ENCODE results near the gene MPRIP.

MPRIP gene

GRCh38 chr17:17176341-17176740, 134.1 kb downstream of the MPRIP start:
- H3K27ac ChIP-seq = no peak overlapping the region
- no peak for TF ChIP-seq CTCF (conservative IDR thresholded peaks at IDR 0.05)

- no peak for TF ChIP-seq CTCF (conservative IDR thresholded peaks at IDR 0.05)
- H3K27ac ChIP-seq = no peak overlapping the region
These were observed 134.9 kb downstream of the MPRIP start for GRCh38 chr17:17177176-17177575.

- peak overlapping the region; percentile 16; the same call in 1 of the 2 replicates for H3K27ac ChIP-seq
- TF ChIP-seq CTCF (conservative IDR thresholded peaks at IDR 0.05) = no peak
These were observed 137.1 kb downstream of the MPRIP start for GRCh38 chr17:17179371-17179827.

GRCh38 chr17:17180141-17180603, 137.9 kb downstream of the MPRIP start:
- TF ChIP-seq CTCF (conservative IDR thresholded peaks at IDR 0.05) = no peak
- H3K27ac ChIP-seq = peak overlapping the region; percentile 16; the same call in 1 of the 2 replicates

- H3K27ac ChIP-seq = peak overlapping the region; percentile 63
- TF ChIP-seq CTCF (conservative IDR thresholded peaks at IDR 0.05) = no peak
These were observed 138.7 kb downstream of the MPRIP start for GRCh38 chr17:17180741-17181525.

DNA sequence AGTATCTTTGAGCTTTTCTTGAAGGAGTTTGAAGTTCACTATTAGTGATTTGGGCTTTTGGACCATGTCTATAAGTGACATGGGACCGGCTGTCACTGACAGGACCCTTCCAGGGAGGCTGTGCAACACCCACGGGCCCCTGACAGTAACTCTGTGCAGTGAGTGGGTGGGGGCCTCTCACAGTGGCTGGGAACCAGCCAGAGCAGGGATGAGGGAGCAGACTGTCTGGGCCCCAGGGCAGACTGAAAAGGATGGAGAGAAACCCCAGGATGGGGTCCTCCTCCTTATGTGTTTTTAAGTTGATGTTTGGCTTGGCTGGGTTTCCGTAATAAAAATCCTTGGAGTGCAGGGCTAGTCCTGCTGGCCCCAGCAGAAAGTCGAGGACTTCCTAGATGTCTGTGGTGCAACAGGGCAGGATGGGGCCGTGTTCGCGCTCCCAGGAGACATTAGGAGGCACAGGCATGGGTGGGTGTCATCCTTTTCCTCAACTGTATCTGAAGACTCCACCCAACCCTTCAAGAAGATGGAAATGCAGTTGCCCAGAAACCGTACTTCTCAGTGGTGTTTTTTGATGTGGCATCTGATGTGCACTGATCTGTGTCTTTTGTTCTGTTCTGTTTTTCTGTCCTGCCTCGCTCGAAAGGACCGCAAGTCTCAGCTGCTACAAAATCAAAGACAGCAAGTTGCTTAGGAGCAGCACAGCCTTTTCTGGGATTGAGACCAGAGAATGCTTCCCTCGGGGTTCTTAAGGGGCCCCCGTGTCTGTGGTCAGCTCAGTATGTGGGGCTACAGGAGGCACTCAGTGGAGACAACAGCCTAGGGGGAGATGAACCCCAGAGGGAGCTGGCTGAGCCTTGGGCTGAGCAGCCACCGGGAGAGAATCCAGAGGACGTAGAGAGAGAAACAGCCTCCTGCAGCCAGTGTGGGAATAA, 139.7 kb downstream of the MPRIP start:
- H3K27ac ChIP-seq = peak overlapping the region; percentile 63

More for the DNA sequence above, 139.7 kb downstream of the MPRIP start:
- TF ChIP-seq CTCF (conservative IDR thresholded peaks at IDR 0.05) = no peak
